Natural killer cell treated with Interleukin-12 subunit alpha and Interleukin-12 subunit beta and Interleukin-15 and Interleukin-18, amount 100 ng/mL, for 72 hours (primary cell): ENCODE results near the gene MVK. TPM values are rescaled to one million over a fixed set of nuclear protein-coding genes. Genes with fewer than 3 reads are reported as not detected.
A peak's percentile ranks its signal among the peaks of the same experiment; 100 is the strongest.

Experiments
- ATAC-seq, 2 donors: fragments of 150-1000 bp; cut with Tn5 transposase in 1 of 2; sonication (Bioruptor Pico), chemical (Tn5 transposase) in 1 of 2; 2 replicates each; pipeline ENCODE4 v1.10.0; 2021
- DNase-seq: peaks from one replicate; pipeline ENCODE4 v3.0.0; 2022; ENCODE audit warnings: low spot score
- H3K27ac Mint-ChIP-seq, 2 donors: 1 replicate in 1 of 2; 2 replicates in 1 of 2; pipeline ENCODE4 v1.8.0; 2022; ENCODE audit warnings: mixed read lengths in 2 of 2, mild to moderate bottlenecking in 1 of 2, moderate library complexity in 1 of 2
- H3K27me3 Mint-ChIP-seq, 2 donors: 1 replicate in 1 of 2; 2 replicates in 1 of 2; pipeline ENCODE4 v1.8.0; 2022; ENCODE audit warnings: mixed read lengths in 2 of 2
- H3K36me3 Mint-ChIP-seq: one replicate; pipeline ENCODE4 v1.8.0; 2022; ENCODE audit warnings: mixed read lengths
- H3K4me1 Mint-ChIP-seq, 2 donors: 1 replicate in 1 of 2; 2 replicates in 1 of 2; pipeline ENCODE4 v1.8.0; 2022; ENCODE audit warnings: low read depth in 2 of 2, mixed read lengths in 2 of 2, mild to moderate bottlenecking in 1 of 2
- H3K4me3 Mint-ChIP-seq: one replicate; pipeline ENCODE4 v1.8.0; 2022; ENCODE audit warnings: mixed read lengths
- H3K9me3 Mint-ChIP-seq: 2 replicates; pipeline ENCODE4 v1.8.0; 2022; ENCODE audit warnings: mixed read lengths
- total RNA-seq, 2 donors: library from RNA; stranded (reverse); gene quantifications; one replicate each; pipeline ENCODE4 v1.2.3, GENCODE V29; 2022

MVK gene
- total RNA-seq, 2 donors from 2014 or later: 23.1 to 27.5 TPM

GRCh38 chr12:109538191-109538863 lies 35.3 kb upstream of the MVK start:
- no peak for DNase-seq
- Mint-ChIP-seq H3K4me1 (peaks cover 0 to 12% of the 10 kb centered on the region in 2 donors), H3K27ac (no peak overlapping the region), H3K9me3 (no peaks in the 10 kb centered on the region), H3K27me3 (no peaks in the 10 kb centered on the region), H3K36me3 (no peaks in the 10 kb centered on the region), H3K4me3 (no peak overlapping the region)
- no peak for ATAC-seq

- Mint-ChIP-seq H3K4me3 (no peak overlapping the region), H3K36me3 (no peaks in the 10 kb centered on the region), H3K27me3 (no peaks in the 10 kb centered on the region), H3K9me3 (no peaks in the 10 kb centered on the region), H3K4me1 (peaks cover 5 to 20% of the 10 kb centered on the region in 2 donors), H3K27ac (no peak overlapping the region)
- DNase-seq: no peak
- no peak for ATAC-seq
Observed at GRCh38 chr12:109539508-109539907, 34.1 kb upstream of the MVK start.

GRCh38 chr12:109540526-109541412 lies 32.8 kb upstream of the MVK start:
- Mint-ChIP-seq H3K27me3 (no peaks in the 10 kb centered on the region), H3K27ac (no peak overlapping the region), H3K4me1 (peaks cover 15 to 28% of the 10 kb centered on the region in 2 donors), H3K9me3 (no peaks in the 10 kb centered on the region), H3K4me3 (no peak overlapping the region), H3K36me3 (no peaks in the 10 kb centered on the region)
- no peak for DNase-seq
- no peak for ATAC-seq

GRCh38 chr12:109541413-109541726 lies 32.2 kb upstream of the MVK start:
- no peak overlapping the region for H3K27ac Mint-ChIP-seq
- H3K4me3 Mint-ChIP-seq: no peak overlapping the region
- no peaks in the 10 kb centered on the region for H3K27me3 Mint-ChIP-seq
- H3K9me3 Mint-ChIP-seq: no peaks in the 10 kb centered on the region
- DNase-seq (no peak), ATAC-seq (no peak)
- H3K36me3 Mint-ChIP-seq: no peaks in the 10 kb centered on the region
- H3K4me1 Mint-ChIP-seq: peaks cover 15 to 28% of the 10 kb centered on the region in 2 donors

GRCh38 chr12:109542014-109542413 lies 31.6 kb upstream of the MVK start:
- ATAC-seq (no peak), DNase-seq (no peak)
- H3K27ac Mint-ChIP-seq: no peak overlapping the region
- no peaks in the 10 kb centered on the region for H3K36me3 Mint-ChIP-seq
- H3K4me1 Mint-ChIP-seq: peaks cover 15 to 32% of the 10 kb centered on the region in 2 donors
- H3K9me3 Mint-ChIP-seq: no peaks in the 10 kb centered on the region
- H3K4me3 Mint-ChIP-seq: no peak overlapping the region
- no peaks in the 10 kb centered on the region for H3K27me3 Mint-ChIP-seq

- peaks cover 22 to 40% of the 10 kb centered on the region in 2 donors for H3K4me1 Mint-ChIP-seq
- H3K27ac Mint-ChIP-seq: peak overlapping the region in 1 of 2 donors; percentile 35
- no peaks in the 10 kb centered on the region for H3K36me3 Mint-ChIP-seq
- H3K4me3 Mint-ChIP-seq: no peak overlapping the region
- H3K9me3 Mint-ChIP-seq: no peaks in the 10 kb centered on the region
- no peak for ATAC-seq
- H3K27me3 Mint-ChIP-seq: no peaks in the 10 kb centered on the region
- no peak for DNase-seq
Observed at GRCh38 chr12:109542876-109543275, 30.7 kb upstream of the MVK start.

GRCh38 chr12:109544955-109545531 lies 28.6 kb upstream of the MVK start:
- Mint-ChIP-seq H3K4me3 (peak overlapping the region; percentile 68), H3K27me3 (no peaks in the 10 kb centered on the region), H3K9me3 (no peaks in the 10 kb centered on the region), H3K27ac (peak overlapping the region; percentile 58 to 82), H3K36me3 (no peaks in the 10 kb centered on the region), H3K4me1 (peaks cover 33 to 47% of the 10 kb centered on the region in 2 donors)
- DNase-seq: peak; percentile 68
- ATAC-seq: peak; percentile 74 to 78

- Mint-ChIP-seq H3K4me1 (peaks cover 33 to 47% of the 10 kb centered on the region in 2 donors), H3K9me3 (no peaks in the 10 kb centered on the region), H3K4me3 (no peak overlapping the region), H3K27ac (no peak overlapping the region), H3K36me3 (no peaks in the 10 kb centered on the region), H3K27me3 (no peaks in the 10 kb centered on the region)
- ATAC-seq (no peak), DNase-seq (no peak)
Observed at GRCh38 chr12:109545826-109546225, 27.8 kb upstream of the MVK start.

- ATAC-seq (no peak), DNase-seq (no peak)
- H3K27ac Mint-ChIP-seq: no peak overlapping the region
- no peaks in the 10 kb centered on the region for H3K36me3 Mint-ChIP-seq
- no peaks in the 10 kb centered on the region for H3K27me3 Mint-ChIP-seq
- no peak overlapping the region for H3K4me3 Mint-ChIP-seq
- no peaks in the 10 kb centered on the region for H3K9me3 Mint-ChIP-seq
- H3K4me1 Mint-ChIP-seq: peaks cover 33 to 46% of the 10 kb centered on the region in 2 donors
Observed at GRCh38 chr12:109547286-109547685, 26.3 kb upstream of the MVK start.

GRCh38 chr12:109548258-109548657 lies 25.3 kb upstream of the MVK start:
- Mint-ChIP-seq H3K9me3 (no peaks in the 10 kb centered on the region), H3K27me3 (no peaks in the 10 kb centered on the region), H3K27ac (no peak overlapping the region), H3K36me3 (no peaks in the 10 kb centered on the region), H3K4me3 (no peak overlapping the region), H3K4me1 (peaks cover 33 to 36% of the 10 kb centered on the region in 2 donors)
- no peak for DNase-seq
- no peak for ATAC-seq

GRCh38 chr12:109549613-109550270 lies 23.9 kb upstream of the MVK start:
- ATAC-seq (no peak), DNase-seq (no peak)
- Mint-ChIP-seq H3K27ac (peak overlapping the region in 1 of 2 donors; percentile 13), H3K27me3 (no peaks in the 10 kb centered on the region), H3K9me3 (no peaks in the 10 kb centered on the region), H3K4me3 (no peak overlapping the region), H3K36me3 (no peaks in the 10 kb centered on the region), H3K4me1 (peaks cover 25 to 26% of the 10 kb centered on the region in 2 donors)

GRCh38 chr12:109550281-109550680 lies 23.3 kb upstream of the MVK start:
- DNase-seq (no peak), ATAC-seq (no peak)
- H3K27me3 Mint-ChIP-seq: no peaks in the 10 kb centered on the region
- H3K4me1 Mint-ChIP-seq: peaks cover 20% of the 10 kb centered on the region in 2 donors
- H3K27ac Mint-ChIP-seq: no peak overlapping the region
- H3K4me3 Mint-ChIP-seq: no peak overlapping the region
- H3K36me3 Mint-ChIP-seq: no peaks in the 10 kb centered on the region
- no peaks in the 10 kb centered on the region for H3K9me3 Mint-ChIP-seq

- no peak for DNase-seq
- no peaks in the 10 kb centered on the region for H3K9me3 Mint-ChIP-seq
- H3K27me3 Mint-ChIP-seq: no peaks in the 10 kb centered on the region
- ATAC-seq: no peak
- peaks cover 18 to 19% of the 10 kb centered on the region in 2 donors for H3K4me1 Mint-ChIP-seq
- H3K4me3 Mint-ChIP-seq: no peak overlapping the region
- H3K27ac Mint-ChIP-seq: no peak overlapping the region
- H3K36me3 Mint-ChIP-seq: no peaks in the 10 kb centered on the region
Observed at GRCh38 chr12:109551108-109551507, 22.5 kb upstream of the MVK start.

GRCh38 chr12:109552971-109553370 lies 20.6 kb upstream of the MVK start:
- H3K4me3 Mint-ChIP-seq: no peak overlapping the region
- H3K9me3 Mint-ChIP-seq: no peaks in the 10 kb centered on the region
- H3K4me1 Mint-ChIP-seq: peaks cover 8 to 10% of the 10 kb centered on the region in 2 donors
- H3K27ac Mint-ChIP-seq: no peak overlapping the region
- no peaks in the 10 kb centered on the region for H3K27me3 Mint-ChIP-seq
- no peaks in the 10 kb centered on the region for H3K36me3 Mint-ChIP-seq
- ATAC-seq: no peak
- no peak for DNase-seq
